GM12864 (cell line): ENCODE results near the gene WDR17.
"Not testable (repeated sequence)": the region's sequence is repeated elsewhere in the genome, so short reads cannot be mapped to it uniquely, and the experiment has no call there.

Experiments
- DNase-seq: peaks from one replicate; pipeline ENCODE4 v3.0.0-alpha.2; 2011; ENCODE audit warnings: low read depth
- H3K4me3 ChIP-seq: 2 replicates; pipeline ENCODE4 v1.5.1; 2011; ENCODE audit warnings: mild to moderate bottlenecking, low read depth, low read length, control low read depth
- TF ChIP-seq, protein P1 (sequence below): IDR thresholded peaks from 2 replicates; pipeline ENCODE4 v1.5.1; 2011; ENCODE audit warnings: low read depth, mild to moderate bottlenecking, moderate library complexity, low read length, control low read depth, inconsistent platforms; ENCODE audit errors: missing control alignments

WDR17 gene

DNA sequence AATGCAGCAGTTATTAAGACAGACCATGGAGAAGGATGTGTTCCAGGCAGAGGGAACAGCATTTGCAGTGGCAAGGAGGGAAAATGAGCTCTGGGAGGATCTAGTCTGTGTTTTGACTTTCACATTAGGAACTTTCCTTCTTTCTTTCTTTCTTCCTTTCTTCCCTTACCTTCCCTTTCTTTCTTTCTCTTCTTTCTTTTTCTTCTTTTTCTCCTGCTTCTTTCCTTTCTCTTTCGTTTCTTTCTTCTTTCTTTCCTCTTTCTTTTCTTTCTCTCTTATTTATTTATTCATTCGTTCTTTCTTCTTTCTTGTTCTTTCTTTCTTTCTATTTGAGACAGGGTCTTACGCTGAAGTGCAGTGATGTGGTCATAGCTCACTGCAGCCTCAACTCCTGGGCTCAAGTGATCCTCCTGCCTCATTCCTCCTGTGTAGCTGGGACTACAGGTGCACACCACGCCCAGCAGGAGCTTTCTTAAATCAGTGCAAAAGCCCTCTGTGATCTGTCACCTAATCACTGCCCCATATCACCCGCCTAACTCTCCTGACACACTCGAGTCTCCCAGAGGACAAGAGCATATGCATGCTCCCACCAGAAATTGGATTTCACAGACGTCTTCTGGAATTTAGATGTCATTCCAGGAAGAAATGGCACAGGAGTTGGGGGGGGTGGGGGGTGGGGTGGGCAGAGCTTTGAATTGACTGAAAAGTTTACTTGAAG is 145.1 kb downstream of the WDR17 start:
- no peak for DNase-seq
- H3K4me3 ChIP-seq, result no peak overlapping the region

DNA sequence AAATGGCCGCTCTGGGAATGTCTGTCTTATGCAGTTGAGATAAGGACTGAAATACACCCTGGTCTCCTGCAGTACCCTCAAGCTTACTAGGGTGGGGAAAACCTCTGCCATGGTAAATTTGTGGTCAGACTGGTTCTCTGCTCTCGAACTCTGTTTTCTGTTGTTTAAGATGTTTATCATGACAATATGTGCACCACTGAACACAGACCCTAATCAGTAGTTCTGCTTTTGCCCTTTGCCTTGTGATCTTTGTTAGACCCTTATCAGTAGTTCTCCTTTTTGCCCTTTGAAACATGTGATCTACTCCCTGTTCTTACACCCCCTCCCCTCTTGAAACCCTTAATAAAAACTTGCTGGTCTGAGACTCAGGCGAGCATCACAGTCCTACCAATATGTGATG is 146.7 kb downstream of the WDR17 start:
- DNase-seq, H3K4me3 ChIP-seq: not testable (repeated sequence)

More for the DNA sequence above, 145.1 kb downstream of the WDR17 start:
- TF ChIP-seq, protein P1, sequence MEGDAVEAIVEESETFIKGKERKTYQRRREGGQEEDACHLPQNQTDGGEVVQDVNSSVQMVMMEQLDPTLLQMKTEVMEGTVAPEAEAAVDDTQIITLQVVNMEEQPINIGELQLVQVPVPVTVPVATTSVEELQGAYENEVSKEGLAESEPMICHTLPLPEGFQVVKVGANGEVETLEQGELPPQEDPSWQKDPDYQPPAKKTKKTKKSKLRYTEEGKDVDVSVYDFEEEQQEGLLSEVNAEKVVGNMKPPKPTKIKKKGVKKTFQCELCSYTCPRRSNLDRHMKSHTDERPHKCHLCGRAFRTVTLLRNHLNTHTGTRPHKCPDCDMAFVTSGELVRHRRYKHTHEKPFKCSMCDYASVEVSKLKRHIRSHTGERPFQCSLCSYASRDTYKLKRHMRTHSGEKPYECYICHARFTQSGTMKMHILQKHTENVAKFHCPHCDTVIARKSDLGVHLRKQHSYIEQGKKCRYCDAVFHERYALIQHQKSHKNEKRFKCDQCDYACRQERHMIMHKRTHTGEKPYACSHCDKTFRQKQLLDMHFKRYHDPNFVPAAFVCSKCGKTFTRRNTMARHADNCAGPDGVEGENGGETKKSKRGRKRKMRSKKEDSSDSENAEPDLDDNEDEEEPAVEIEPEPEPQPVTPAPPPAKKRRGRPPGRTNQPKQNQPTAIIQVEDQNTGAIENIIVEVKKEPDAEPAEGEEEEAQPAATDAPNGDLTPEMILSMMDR, result no peak

GRCh38 chr4:176217510-176217909 is 151.9 kb downstream of the WDR17 start:
- no peak overlapping the region for H3K4me3 ChIP-seq
- no peak for DNase-seq
- TF ChIP-seq, protein P1, result no peak

DNA sequence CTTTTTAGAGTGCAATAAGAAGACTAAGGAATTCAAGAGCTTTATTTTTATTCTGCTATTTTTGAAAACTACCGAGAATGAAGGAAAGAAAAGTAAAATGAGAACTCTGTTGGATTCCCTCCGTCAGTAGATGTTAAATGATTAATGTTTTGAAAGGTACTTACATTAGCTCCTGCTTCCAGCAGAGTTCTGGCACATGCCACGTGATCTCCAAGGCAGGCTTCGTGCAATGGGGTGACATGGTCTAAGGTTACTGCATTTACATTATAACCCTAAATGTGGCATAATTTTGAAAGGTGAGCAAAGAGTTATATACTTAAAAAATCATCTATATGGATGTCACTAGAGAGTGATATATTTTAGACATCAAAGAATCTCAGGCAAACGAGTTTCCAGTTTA is 156.5 kb downstream of the WDR17 start:
- TF ChIP-seq, protein P1, result no peak
- DNase-seq, result no peak
- H3K4me3 ChIP-seq, result no peak overlapping the region

DNA sequence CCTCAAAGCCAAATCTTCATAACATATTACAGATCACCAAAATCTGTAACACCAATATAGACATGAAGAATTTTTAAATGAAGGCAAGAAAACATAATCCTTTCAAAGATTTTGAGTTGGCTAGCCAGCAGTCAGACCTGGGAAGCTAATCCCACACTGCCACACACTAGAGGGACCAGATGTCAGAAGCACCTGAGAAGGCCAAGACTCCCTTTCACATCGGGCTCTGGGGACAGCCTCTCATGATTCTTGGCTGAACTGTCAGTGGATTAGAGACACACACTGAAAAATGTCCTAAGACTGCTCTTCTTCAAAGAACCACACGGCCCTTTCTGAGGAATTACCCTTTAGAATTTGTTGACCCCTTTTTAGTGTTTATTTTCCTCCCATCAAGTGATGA is 157.9 kb downstream of the WDR17 start:
- no peak for DNase-seq
- TF ChIP-seq, protein P1, result no peak
- H3K4me3 ChIP-seq, result no peak overlapping the region

- DNase-seq, result no peak
- H3K4me3 ChIP-seq, result no peak overlapping the region
- TF ChIP-seq, protein P1, result no peak
Measured at GRCh38 chr4:176226736-176227135, 161.1 kb downstream of the WDR17 start.

DNA sequence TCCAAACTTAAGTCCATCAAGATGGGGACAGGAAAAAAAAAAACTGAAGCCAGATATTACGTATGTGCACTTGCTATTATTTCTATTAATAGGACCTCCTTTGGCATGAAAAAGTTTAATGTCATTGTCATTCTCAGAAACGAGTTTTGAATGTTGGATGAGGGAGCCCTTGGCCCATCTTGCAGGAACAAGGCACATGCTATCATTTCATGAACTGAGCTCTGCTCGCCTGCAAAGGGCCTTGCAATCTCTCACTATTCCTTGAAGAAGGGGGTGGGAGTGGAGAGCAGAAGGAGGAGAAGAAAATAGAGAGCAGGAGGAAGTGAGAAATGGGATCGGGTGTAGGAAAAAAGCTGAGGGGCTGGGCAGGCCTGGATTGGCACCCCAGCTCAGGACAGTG is 164.0 kb downstream of the WDR17 start:
- TF ChIP-seq, protein P1, result no peak
- no peak overlapping the region for H3K4me3 ChIP-seq
- no peak for DNase-seq
